ENCODE data around the gene RASGRF1. TPM values are rescaled to one million over a fixed set of nuclear protein-coding genes. Genes with fewer than 3 reads are reported as not detected.

The RASGRF1 gene
- total and polyA plus RNA-seq, 12 donors = 0.11 to 6.9 (median 0.46) TPM

GRCh38 chr15:78915341-78916087 lies 175.1 kb downstream of the RASGRF1 start:
- Histone ChIP-seq H3K27ac (peak overlapping the region in 3 of 5 donors; percentile 55 to 76 (median 69)), H3K4me3 (no peak overlapping the region), H3K9me3 (replicated peaks in 1 of 3) (no peaks in the 10 kb centered on the region), H3K27me3 (no peaks in the 10 kb centered on the region), H3K4me1 (replicated peaks in 1 of 2) (peaks cover 15 to 44% of the 10 kb centered on the region in 2 donors), H3K36me3 (replicated peaks in 1 of 2) (peaks cover 0 to 45% of the 10 kb centered on the region in 2 donors)
- no peak for TF ChIP-seq CTCF (IDR thresholded peaks at IDR 0.05)
- no peak for TF ChIP-seq POLR2A (IDR thresholded peaks at IDR 0.05)
- intact Hi-C loops (cut with DNase I) = loop anchor here in 1 of 2 donors (10.0 kb wide), 1 partner anchor 269 kb away; no protein-coding TSS in a partner anchor
- 68 to 87% (median 79%) methylated on average over 11 to 12 of the region's 12 CpGs for WGBS, 4 donors
- peak in 4 of 7 donors; percentile 17 to 77 (median 70) for DNase-seq

DNA sequence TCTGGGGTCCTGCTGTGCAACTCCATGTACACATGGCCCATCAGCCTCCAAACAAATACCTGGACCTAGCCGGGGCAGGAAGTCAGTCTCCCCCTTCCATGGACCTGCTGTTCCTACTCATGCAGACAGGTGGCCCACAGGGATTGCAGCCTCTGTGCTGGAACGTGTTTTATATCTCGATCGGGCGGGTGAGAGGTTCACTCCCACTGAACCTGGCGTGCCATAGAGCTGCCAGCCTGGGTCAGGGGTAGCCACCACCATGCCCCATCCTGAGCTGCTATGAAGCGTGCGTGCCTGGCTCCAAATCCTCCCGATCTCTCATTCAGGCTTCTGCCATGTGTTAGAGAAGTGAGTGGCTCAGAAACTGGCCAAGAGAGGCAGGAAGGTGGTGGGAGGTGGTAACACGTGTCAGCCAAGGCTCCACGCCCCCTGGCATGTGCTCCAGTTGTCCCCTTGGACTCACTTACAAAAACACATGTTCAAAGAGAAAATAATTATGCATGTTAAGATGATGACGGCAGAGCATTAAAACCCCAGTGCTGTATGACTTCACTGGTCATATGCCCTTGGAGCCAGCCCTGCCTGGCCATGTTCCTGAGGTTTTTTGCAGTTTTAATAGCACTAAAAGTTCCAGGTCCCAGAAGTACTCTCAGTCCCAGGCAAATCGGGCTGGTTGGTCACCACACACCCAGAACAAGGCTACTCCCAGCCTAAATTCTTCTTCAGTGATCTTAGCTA lies 176.4 kb downstream of the RASGRF1 start:
- peak in 6 of 7 donors; percentile 47 to 69 (median 57) for DNase-seq
- Histone ChIP-seq H3K9me3 (replicated peaks in 1 of 3) (no peaks in the 10 kb centered on the region), H3K4me3 (no peak overlapping the region), H3K27me3 (no peaks in the 10 kb centered on the region), H3K27ac (peak overlapping the region in 4 of 5 donors; percentile 34 to 83 (median 62)), H3K4me1 (replicated peaks in 1 of 2) (peaks cover 15 to 51% of the 10 kb centered on the region in 2 donors), H3K36me3 (replicated peaks in 1 of 2) (peaks cover 0 to 39% of the 10 kb centered on the region in 2 donors)
- intact Hi-C loops (cut with DNase I) = loop anchor here (5.0 to 10.0 kb wide), 3 partner anchors 63 to 271 kb away; no protein-coding TSS in a partner anchor
- WGBS, 4 donors = 54 to 60% (median 56%) methylated on average over 7 to 13 of the region's 13 CpGs
- TF ChIP-seq CTCF (IDR thresholded peaks at IDR 0.05) (peak; percentile 21 to 63 (median 56)), POLR2A (IDR thresholded peaks at IDR 0.05) (peak in 1 of 2 donors; percentile 21)

- no peak overlapping the region for H3K27ac ChIP-seq
- no peaks in the 10 kb centered on the region for H3K9me3 ChIP-seq (replicated peaks in 1 of 3)
- no peaks in the 10 kb centered on the region for H3K27me3 ChIP-seq
- no peak for DNase-seq
- H3K4me3 ChIP-seq = no peak overlapping the region
- peaks cover 0 to 34% of the 10 kb centered on the region in 2 donors for H3K36me3 ChIP-seq (replicated peaks in 1 of 2)
- WGBS, 4 donors = 80 to 85% (median 82%) methylated on average over 3 of the region's 3 CpGs
- H3K4me1 ChIP-seq (replicated peaks in 1 of 2) = peaks cover 15 to 54% of the 10 kb centered on the region in 2 donors
- TF ChIP-seq CTCF (IDR thresholded peaks at IDR 0.05) (no peak), POLR2A (IDR thresholded peaks at IDR 0.05) (no peak)
- intact Hi-C loops (cut with DNase I) = loop anchor here (5.0 to 10.0 kb wide), 3 partner anchors 64 to 272 kb away; no protein-coding TSS in a partner anchor
Observed at GRCh38 chr15:78913012-78913411, 177.6 kb downstream of the RASGRF1 start.

DNA sequence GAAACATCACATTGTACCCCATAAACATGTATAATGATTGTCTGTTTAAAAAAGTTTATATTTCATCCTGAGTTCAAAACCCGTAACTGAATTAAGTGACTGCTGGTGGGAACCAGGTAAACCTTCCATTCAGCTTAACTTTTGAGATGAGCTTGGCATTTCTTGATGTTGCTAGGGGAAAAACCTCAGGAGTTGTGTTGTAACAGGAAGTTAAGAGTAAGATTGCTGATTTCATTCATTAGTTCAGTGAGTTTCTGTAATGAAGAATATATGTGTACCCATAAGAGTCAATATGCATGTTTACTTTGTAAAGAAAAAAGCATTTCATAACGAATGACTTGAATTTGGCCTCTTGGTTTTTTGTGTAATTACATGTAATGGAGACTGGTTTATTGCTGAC lies 178.3 kb downstream of the RASGRF1 start:
- TF ChIP-seq CTCF (IDR thresholded peaks at IDR 0.05) (no peak), POLR2A (IDR thresholded peaks at IDR 0.05) (no peak)
- H3K9me3 ChIP-seq (replicated peaks in 1 of 3) = no peaks in the 10 kb centered on the region
- intact Hi-C loops (cut with DNase I) = loop anchor here (5.0 to 10.0 kb wide), 3 partner anchors 65 to 272 kb away; no protein-coding TSS in a partner anchor
- H3K27ac ChIP-seq = no peak overlapping the region
- H3K27me3 ChIP-seq = no peaks in the 10 kb centered on the region
- 82 to 92% (median 86%) methylated on average over 2 of the region's 2 CpGs for WGBS, 4 donors
- peaks cover 15 to 49% of the 10 kb centered on the region in 2 donors for H3K4me1 ChIP-seq (replicated peaks in 1 of 2)
- no peak for DNase-seq
- peaks cover 0 to 35% of the 10 kb centered on the region in 2 donors for H3K36me3 ChIP-seq (replicated peaks in 1 of 2)
- no peak overlapping the region for H3K4me3 ChIP-seq

Data from adrenal gland (tissue), 12 donors.